GM21423 (cell line): ENCODE results near the gene THSD4.
"Not testable (repeated sequence)": the region's sequence is repeated elsewhere in the genome, so short reads cannot be mapped to it uniquely, and the experiment has no call there.

Experiments
- ATAC-seq: cut with Tn5 transposase; IDR thresholded peaks from one replicate; pipeline ENCODE4 v1.9.1; 2021; ENCODE audit warnings: mild to moderate bottlenecking, moderate library complexity; ENCODE audit not compliant: unreplicated experiment

Gene THSD4

DNA sequence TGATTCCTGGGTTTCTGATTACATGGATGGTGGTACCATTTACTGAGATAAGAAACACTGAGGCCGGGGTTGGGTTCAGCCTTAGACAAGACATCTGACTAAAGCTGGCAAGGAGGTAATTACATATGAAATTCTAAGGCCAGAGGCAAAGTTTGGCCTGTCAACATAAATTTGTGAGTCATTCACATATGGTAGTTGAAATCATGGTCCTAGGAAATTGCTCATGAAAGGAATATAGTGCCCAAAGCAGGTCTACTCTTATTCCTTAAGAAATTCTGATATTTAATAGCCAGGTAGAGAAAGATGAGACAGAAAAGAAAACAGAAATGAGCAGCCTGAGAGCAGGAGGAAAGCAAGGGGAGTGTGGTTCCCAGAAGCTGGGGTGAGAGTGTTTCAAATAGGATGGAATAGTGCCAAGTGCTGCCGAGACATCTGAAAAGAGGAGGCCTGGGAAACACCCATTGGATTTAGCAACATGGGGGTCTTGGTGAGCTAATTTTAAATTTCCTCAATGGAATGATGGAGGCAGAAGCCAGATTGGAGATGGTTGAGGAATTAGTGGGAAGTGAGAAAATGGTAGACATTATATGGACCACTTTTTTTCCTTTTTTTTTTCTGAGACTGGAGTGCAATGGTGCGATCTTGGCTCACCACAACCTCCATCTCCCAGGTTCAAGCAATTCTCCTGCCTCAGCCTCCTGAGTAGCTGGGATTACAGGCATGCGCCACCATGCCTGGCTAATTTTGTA lies 610.1 kb downstream of the THSD4 start:
- ATAC-seq, result not testable (repeated sequence)

DNA sequence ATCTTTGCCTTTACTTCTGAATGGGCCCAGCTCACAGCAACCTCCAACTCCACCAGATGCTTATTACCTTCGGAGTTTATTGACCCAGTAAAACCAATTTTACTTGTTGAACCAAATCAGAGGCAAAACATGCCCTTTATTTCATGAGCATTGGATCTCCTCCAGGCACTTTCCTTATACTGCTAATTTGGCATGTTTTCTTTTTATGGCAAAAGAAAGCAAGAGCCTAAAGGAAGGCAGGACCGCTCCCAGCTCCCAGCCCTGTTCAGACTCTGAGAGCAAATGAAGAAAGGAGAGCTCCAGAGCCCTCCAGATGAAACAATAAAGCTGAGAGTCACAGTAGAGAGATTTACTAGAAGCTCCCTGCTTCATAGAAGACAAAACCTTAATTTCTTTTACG lies 613.6 kb downstream of the THSD4 start:
- ATAC-seq, result no peak

- ATAC-seq, result no peak
These were observed 614.0 kb downstream of the THSD4 start for GRCh38 chr15:71729319-71729718.

DNA sequence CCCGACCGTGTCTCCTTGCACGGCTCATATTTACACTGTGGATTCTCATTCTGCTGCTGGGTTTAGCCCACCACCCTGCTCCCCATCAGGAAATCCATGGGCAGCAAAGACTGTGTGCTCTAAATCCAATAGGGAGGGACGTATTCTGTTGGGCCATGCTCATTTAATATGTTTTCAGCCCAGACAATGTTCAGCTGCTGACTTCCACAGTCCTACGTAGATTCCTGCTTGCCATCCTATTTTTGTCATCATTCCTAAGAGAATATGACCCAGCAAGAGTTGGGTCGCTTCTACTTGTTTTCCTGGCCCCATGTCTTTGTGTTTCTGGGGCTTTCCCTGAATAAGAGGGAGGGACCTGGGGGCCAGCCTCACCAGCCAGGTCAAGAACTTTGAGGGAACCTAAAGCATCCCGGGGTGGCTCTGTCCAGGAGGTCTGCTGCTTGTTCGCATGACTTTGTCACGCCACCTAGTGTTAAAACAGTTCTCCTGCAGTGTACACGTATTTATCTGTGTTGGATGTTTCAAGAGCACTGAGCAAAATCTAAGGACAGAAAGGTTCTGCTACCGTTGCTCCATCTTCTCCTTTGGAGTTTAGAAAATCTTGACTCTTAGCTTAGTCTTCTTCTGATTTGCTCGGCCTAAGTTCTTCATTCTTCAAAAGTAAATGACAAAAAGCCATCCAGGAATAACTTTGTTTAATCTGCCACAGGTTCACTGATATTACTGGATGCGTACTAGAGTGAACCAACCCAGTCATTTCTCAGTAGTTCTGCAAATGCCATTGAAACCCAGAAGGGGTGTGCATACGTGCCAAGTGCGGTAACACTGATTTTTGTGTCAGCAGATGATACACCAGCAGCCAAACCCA lies 615.2 kb downstream of the THSD4 start:
- ATAC-seq, result no peak

GRCh38 chr15:71732636-71733035 lies 617.4 kb downstream of the THSD4 start:
- no peak for ATAC-seq

GRCh38 chr15:71733122-71733521 lies 617.9 kb downstream of the THSD4 start:
- no peak for ATAC-seq

GRCh38 chr15:71734709-71735384 lies 619.6 kb downstream of the THSD4 start:
- ATAC-seq, result no peak

- ATAC-seq, result no peak
These were observed 620.1 kb downstream of the THSD4 start for GRCh38 chr15:71735385-71735757.

DNA sequence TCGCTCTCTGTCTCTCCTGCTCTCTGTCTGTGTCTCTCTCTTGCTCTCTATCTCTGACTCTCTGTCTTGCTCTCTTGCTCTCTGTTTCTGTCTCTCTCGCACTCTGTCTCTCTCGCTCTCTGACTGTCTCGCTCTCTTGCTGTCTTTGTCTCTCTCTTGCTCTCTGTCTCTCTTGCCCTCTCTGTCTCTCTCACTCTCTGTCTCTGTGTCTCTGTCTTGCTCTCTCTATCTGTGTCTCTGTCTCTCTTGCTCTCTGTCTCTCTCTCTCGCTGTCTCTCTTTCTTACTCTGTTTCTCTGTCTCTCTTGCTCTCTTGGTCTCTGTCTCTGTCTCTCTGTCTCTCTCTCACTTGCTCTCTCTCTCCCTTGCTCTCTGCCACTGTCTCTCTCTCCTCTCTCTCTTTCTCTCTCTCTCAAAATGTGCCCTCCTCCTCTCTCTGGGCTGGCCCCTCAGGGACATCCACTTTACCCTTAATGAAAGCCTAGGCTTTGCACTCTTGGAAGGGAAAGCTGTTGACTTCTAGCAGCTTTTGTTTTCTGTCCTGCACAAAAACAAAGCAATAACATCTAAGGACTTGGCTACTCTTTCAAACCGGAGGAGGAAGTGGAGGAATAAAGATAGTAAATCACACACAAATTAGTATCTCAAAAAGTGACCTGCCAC lies 621.1 kb downstream of the THSD4 start:
- no peak for ATAC-seq

DNA sequence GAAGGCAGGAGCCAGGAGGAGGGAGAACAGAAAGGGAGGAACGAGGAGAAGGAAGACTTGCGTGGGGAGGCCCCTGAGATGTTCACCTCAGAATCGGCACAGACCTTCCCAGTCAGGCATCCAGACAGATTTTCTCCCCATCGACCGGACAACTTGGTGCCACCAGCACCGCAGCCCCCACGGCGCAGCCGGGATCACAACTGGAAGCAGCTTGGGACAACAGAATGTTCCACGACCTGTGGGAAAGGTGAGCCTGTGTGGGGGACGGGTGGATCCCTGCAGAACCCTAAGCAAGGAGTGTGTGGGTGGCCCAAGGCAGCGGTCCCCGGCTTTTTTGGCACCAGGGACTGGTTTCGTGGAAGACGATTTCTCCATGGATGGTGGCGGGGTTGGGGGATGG lies 622.5 kb downstream of the THSD4 start:
- ATAC-seq, result no peak

- no peak for ATAC-seq
These were observed 624.1 kb downstream of the THSD4 start for GRCh38 chr15:71739355-71739754.

GRCh38 chr15:71742964-71743363 lies 627.7 kb downstream of the THSD4 start:
- ATAC-seq, result no peak

DNA sequence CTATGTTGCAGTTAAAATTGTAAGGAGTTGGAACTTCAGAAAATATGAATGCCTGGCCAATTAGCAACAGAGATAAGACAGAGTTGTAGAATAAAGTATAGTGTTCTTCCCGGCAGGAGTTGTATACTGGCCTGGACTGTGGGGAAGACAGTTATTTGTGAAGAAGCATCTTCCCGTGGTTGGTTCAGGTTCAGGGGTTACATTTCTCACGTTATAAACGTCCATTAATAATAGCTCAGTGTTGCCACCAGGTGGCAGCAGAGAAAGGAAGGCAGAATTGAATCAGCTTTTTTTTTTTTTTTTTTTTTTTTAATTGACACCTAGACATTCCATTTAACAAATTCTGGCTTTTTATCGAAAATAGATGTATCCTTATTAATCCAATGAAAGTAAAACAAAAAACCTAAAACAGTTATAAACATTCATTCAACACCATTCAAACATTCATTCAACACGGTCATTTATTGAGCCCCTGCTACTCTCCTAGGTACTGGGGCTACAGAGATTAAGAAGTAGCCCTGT lies 628.7 kb downstream of the THSD4 start:
- no peak for ATAC-seq

GRCh38 chr15:71746719-71747118 lies 631.4 kb downstream of the THSD4 start:
- ATAC-seq, result no peak

DNA sequence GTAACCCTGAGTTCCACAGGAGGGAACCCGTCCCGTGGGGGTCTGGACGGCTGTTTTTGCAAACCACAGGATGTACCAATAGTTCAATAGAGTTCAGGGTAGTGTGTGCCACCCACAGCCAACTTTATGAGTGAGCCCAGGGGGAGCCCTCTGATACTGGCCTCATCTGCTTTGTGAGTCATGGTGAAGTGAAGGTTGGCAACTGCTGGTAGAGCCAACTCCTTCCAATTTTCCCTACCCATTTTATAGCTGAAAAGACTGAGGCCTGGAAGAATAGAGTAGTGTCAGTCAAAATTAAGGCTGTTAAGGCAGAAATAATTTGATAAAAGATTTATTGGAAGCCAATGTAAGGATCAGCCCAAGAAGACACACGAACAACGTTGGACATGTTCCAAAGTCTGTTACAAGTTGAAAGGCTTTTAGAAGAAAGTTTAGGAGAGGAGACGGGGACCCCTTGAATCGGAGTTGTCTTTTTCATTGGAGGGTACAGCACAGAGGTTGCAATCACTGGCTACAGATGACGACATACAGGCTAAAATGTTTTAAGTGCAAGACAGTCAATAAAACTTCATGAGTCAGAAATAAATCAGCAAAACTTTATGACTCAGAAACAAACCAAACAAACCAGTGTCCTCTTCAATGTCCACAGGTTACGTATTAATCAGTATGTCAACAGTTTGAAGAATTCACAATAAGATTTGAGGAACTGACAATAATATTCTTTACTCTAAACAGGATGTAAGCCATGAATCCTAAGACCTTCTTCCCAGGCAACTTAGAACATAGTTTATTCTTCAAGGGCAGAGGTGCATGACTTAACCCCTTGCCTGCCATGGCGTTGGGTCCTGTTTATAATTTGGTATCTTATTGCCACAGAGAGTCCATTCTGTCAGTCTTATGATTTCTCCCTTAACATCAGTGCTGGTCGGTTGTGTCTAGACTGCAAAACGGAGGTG lies 632.1 kb downstream of the THSD4 start:
- ATAC-seq, result no peak

- no peak for ATAC-seq
These were observed 633.0 kb downstream of the THSD4 start for GRCh38 chr15:71748293-71748718.

- no peak for ATAC-seq
These were observed 634.2 kb downstream of the THSD4 start for GRCh38 chr15:71749500-71749899.

GRCh38 chr15:71752128-71752527 lies 636.9 kb downstream of the THSD4 start:
- no peak for ATAC-seq

DNA sequence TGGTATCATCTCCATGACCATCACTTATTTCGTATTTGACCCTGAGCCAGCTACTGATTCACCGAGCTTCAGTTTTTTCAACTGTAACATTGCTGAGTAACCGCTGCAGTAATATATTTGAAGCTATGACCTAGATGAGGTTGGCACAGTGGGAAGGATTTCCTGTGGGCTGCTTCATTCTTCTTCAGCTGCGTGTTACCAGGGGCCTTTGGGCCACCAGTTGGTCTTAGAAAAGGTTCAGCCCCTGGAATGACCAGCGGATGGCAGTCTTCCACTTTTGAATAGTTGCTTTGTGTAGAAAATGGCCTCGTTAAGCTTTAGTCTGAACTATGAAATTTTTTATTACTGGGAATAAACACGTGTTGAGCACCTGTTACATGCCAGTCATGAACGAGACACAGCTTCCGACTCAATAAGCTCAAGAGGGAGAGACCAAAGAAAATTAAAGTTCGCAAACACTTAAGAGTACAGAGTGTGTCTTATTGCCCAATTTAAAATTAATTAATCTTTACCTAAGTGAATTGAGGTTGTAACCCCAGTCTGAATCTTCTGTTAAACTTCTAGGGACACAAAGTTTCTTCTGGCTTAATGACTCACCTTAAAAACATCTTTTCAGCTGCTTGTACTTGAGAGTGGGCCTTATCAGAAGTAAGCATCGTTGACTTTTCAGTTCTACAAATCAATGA lies 637.5 kb downstream of the THSD4 start:
- ATAC-seq, result no peak
